Activated T-helper 1 cell treated with anti-CD3 and anti-CD28 coated beads, Interleukin-2, amount 50 U/mL, for 16 hours (primary cell): ENCODE data around the gene ROCK1.
A peak's percentile ranks its signal among the peaks of the same experiment; 100 is the strongest.
"Not testable (repeated sequence)": the region's sequence is repeated elsewhere in the genome, so short reads cannot be mapped to it uniquely, and the experiment has no call there.

Experiments used
- DNase-seq, 2 donors: peaks; one replicate each; pipeline ENCODE4 v3.0.0-alpha.2; 2020; ENCODE audit warnings: low read depth in 1 of 2, low spot score in 1 of 2

Gene ROCK1

GRCh38 chr18:21111346-21112139 lies at the start of gene ROCK1:
TSS of gene ROCK1 (minus strand) at chr18:21111813. CDS start at chr18:21110910, 903 bp downstream.
- peak; percentile 98 for DNase-seq

- no peak for DNase-seq
Measured at GRCh38 chr18:21155443-21155842, 43.8 kb upstream of the ROCK1 start.

- no peak for DNase-seq
Measured at GRCh38 chr18:21146016-21146415, 34.4 kb upstream of the ROCK1 start.

GRCh38 chr18:21145371-21145770 lies 33.8 kb upstream of the ROCK1 start:
- no peak for DNase-seq

GRCh38 chr18:21141668-21142422 lies 30.2 kb upstream of the ROCK1 start:
- DNase-seq, result no peak

- DNase-seq, result not testable (repeated sequence)
Measured at GRCh38 chr18:21137719-21138488, 26.3 kb upstream of the ROCK1 start.

- DNase-seq, result no peak
Measured at GRCh38 chr18:21134895-21135294, 23.3 kb upstream of the ROCK1 start.

- no peak for DNase-seq
Measured at GRCh38 chr18:21132398-21132918, 20.8 kb upstream of the ROCK1 start.

- DNase-seq, result no peak
Measured at GRCh38 chr18:21131698-21132227, 20.1 kb upstream of the ROCK1 start.

- no peak for DNase-seq
Measured at GRCh38 chr18:21129566-21130216, 18.1 kb upstream of the ROCK1 start.

GRCh38 chr18:21123290-21123926 lies 11.8 kb upstream of the ROCK1 start:
- no peak for DNase-seq

- no peak for DNase-seq
Measured at GRCh38 chr18:21118806-21119205, 7.2 kb upstream of the ROCK1 start.

GRCh38 chr18:21117409-21118131 lies 6.0 kb upstream of the ROCK1 start:
- no peak for DNase-seq

GRCh38 chr18:21115519-21116411 lies 4.2 kb upstream of the ROCK1 start:
- no peak for DNase-seq

GRCh38 chr18:21112543-21113105 lies 1.0 kb upstream of the ROCK1 start:
- no peak for DNase-seq

GRCh38 chr18:21112140-21112473 lies 494 bp upstream of the ROCK1 start:
- no peak for DNase-seq

- DNase-seq, result peak; percentile 47 to 50
Measured at GRCh38 chr18:21110713-21111345, 784 bp downstream of the ROCK1 start.
